ENCODE results near the gene METTL23. TPM values are rescaled to one million over a fixed set of nuclear protein-coding genes. Genes with fewer than 3 reads are reported as not detected.

METTL23 gene
- total and polyA plus RNA-seq, 2 of the 8 experiments (the other 6 are each of a cell fraction or from before 2014, with no cell fraction given), result 36.1 to 60.2 TPM

GRCh38 chr17:76772842-76773525 is 46.3 kb downstream of the METTL23 start:
- H4K8ac ChIP-seq (ENCODE audit: extremely low read depth, insufficient read depth, low read length), result no peak overlapping the region
- H3K4me1 ChIP-seq (replicated peaks in 1 of 4; ENCODE audit: control insufficient read depth in 3 of 4, insufficient read depth in 4 of 4, low read length in 3 of 4), result no peaks in the 10 kb centered on the region
- no peak overlapping the region for H2BK15ac ChIP-seq (ENCODE audit: low read length)
- TF ChIP-seq TCF12 (IDR thresholded peaks at IDR 0.05; ENCODE audit: low read depth, low read length), result no peak
- H2BK12ac ChIP-seq (ENCODE audit: low read depth, low read length), result no peak overlapping the region
- H3K36me3 ChIP-seq (ENCODE audit: control insufficient read depth in 2 of 4, insufficient read depth in 4 of 4, low read length in 3 of 4), result peaks cover 0 to 23% (median 4%) of the 10 kb centered on the region in 4 experiments; a peak in 5 of 8 replicates
- no peak for FAIRE-seq
- no peaks in the 10 kb centered on the region for H3K27me3 ChIP-seq (replicated peaks in 1 of 4; ENCODE audit: control insufficient read depth in 3 of 4, extremely low read depth in 1 of 4, insufficient read depth in 3 of 4, low read length in 3 of 4)
- H4K91ac ChIP-seq (replicated peaks; ENCODE audit: insufficient read length, low read length), result no peak overlapping the region
- DNase-seq (ENCODE audit: low read depth in 1 of 2, low spot score in 2 of 2), result no peak
- H3K79me2 ChIP-seq (ENCODE audit: control insufficient read depth in 1 of 2, insufficient read depth in 2 of 2, low read length in 2 of 2), result no peaks in the 10 kb centered on the region
- no peak overlapping the region for H2AFZ ChIP-seq (ENCODE audit: low read length)
- H3K4ac ChIP-seq (replicated peaks; ENCODE audit: insufficient read length, low read depth, low read length), result no peak overlapping the region
- H3K14ac ChIP-seq (ENCODE audit: insufficient read length), result no peak overlapping the region
- no peak overlapping the region for H3K18ac ChIP-seq (ENCODE audit: extremely low read depth, low read length)
- H4K20me1 ChIP-seq (replicated peaks in 1 of 2; ENCODE audit: control insufficient read depth in 1 of 2, insufficient read depth in 2 of 2, low read length in 2 of 2), result peaks cover 0 to 2% of the 10 kb centered on the region in 2 experiments
- no peaks in the 10 kb centered on the region for H3K79me1 ChIP-seq (ENCODE audit: low read depth, low read length)
- no peak overlapping the region for H2AK5ac ChIP-seq (ENCODE audit: low read depth, low read length)
- 81% methylated on average over 6 of the region's 6 CpGs; no CpG with 5 or more reads in 1 of the 2 experiments for WGBS, 2 experiments (ENCODE audit: extremely low coverage in 1 of 2, insufficient coverage in 1 of 2, insufficient read length in 1 of 2, insufficient replicate concordance in 2 of 2, low coverage in 1 of 2, low lambda C conversion rate in 2 of 2, missing lambda C conversion rate in 1 of 2)
- no peak overlapping the region for H3K4me3 ChIP-seq (ENCODE audit: extremely low read depth in 1 of 4, insufficient read depth in 2 of 4, low read depth in 3 of 4, low read length in 4 of 4)
- H2BK5ac ChIP-seq (ENCODE audit: low read depth, low read length), result no peak overlapping the region
- no peak overlapping the region for H3K27ac ChIP-seq (ENCODE audit: low read depth, low read length)
- H4K5ac ChIP-seq (ENCODE audit: insufficient read length, low read depth, low read length), result no peak overlapping the region
- no peak overlapping the region for H3K56ac ChIP-seq (replicated peaks; ENCODE audit: insufficient read length, low read depth, low read length)
- no peak overlapping the region for H3K23ac ChIP-seq (ENCODE audit: insufficient read length)
- ChIA-PET CTCF (ENCODE audit: partially characterized antibody) (interaction anchor here (0.6 to 1.0 kb wide), 4 partner anchors 48 to 292 kb away, joined by 3 to 4 read pairs (median 3); no protein-coding TSS in a partner anchor), POLR2A (ENCODE audit: partially characterized antibody) (interaction anchor here (0.9 to 1.1 kb wide), 2 partner anchors 36 to 45 kb away, joined by 3 to 5 read pairs; no protein-coding TSS in a partner anchor)
- H3K9me3 ChIP-seq (ENCODE audit: insufficient read depth in 2 of 2, low read depth in 1 of 2, low read length in 1 of 2), result no peaks in the 10 kb centered on the region
- no peak overlapping the region for H3K4me2 ChIP-seq (ENCODE audit: insufficient read depth in 1 of 2, low read depth in 2 of 2, low read length in 2 of 2)
- H2BK20ac ChIP-seq (ENCODE audit: low read length), result no peak overlapping the region
- H3K9ac ChIP-seq (replicated peaks in 1 of 4; ENCODE audit: extremely low read depth in 1 of 4, low read depth in 3 of 4, low read length in 3 of 4), result no peak overlapping the region
- H3K23me2 ChIP-seq (ENCODE audit: low read depth, low read length), result no peaks in the 10 kb centered on the region
- H2BK120ac ChIP-seq (replicated peaks; ENCODE audit: low read depth, low read length), result no peak overlapping the region
